Measurements from ENCODE around the gene PCSK5. TPM values are rescaled to one million over a fixed set of nuclear protein-coding genes. Genes with fewer than 3 reads are reported as not detected.

PCSK5 gene
- polyA plus RNA-seq, 1 donor (not counting 4 experiments of a cell fraction or from before 2014, with no cell fraction given) = 1.9 TPM

- no peaks in the 10 kb centered on the region for H3K36me3 ChIP-seq (ENCODE audit: control insufficient read depth in 2 of 2, extremely low read depth in 1 of 2, insufficient read depth in 2 of 2, low read length in 2 of 2)
- TF ChIP-seq EZH2 (IDR thresholded peaks at IDR 0.05; ENCODE audit: low read length) = no peak
- TF ChIP-seq CTCF (optimal IDR thresholded peaks at IDR 0.05 in 1 of 3, IDR thresholded peaks at IDR 0.05 in 1 of 3, conservative IDR thresholded peaks at IDR 0.05 in 1 of 3; ENCODE audit: extremely low read depth in 1 of 3, insufficient read depth in 2 of 3, low read length in 3 of 3) = no peak
- H3K27ac ChIP-seq (ENCODE audit: control insufficient read depth, insufficient read depth, low read length) = no peak overlapping the region
- no peaks in the 10 kb centered on the region for H3K27me3 ChIP-seq (ENCODE audit: control insufficient read depth, extremely low read depth, insufficient read depth, low read length)
- no peak overlapping the region for H2AFZ ChIP-seq (ENCODE audit: control insufficient read depth, low read length)
- H3K79me2 ChIP-seq (ENCODE audit: control insufficient read depth, insufficient read depth, low read length) = no peaks in the 10 kb centered on the region
- no peaks in the 10 kb centered on the region for H3K9me1 ChIP-seq (ENCODE audit: control insufficient read depth, extremely low read depth, insufficient read depth, low read length)
- FAIRE-seq (no peak), DNase-seq (ENCODE audit: low read depth, low spot score) (no peak)
- no peaks in the 10 kb centered on the region for H3K9me3 ChIP-seq (ENCODE audit: control insufficient read depth, low read depth, low read length)
- dilution Hi-C loops (cut with MboI; ENCODE audit: extremely low pct_ligation_motif_present, low sequenced_read_pairs) = no loop called here
- H3K9ac ChIP-seq (ENCODE audit: control insufficient read depth, extremely low read depth, insufficient read depth, low read length) = no peak overlapping the region
- H3K4me3 ChIP-seq (ENCODE audit: control insufficient read depth in 2 of 3, extremely low read depth in 1 of 3, insufficient read depth in 2 of 3, low read depth in 1 of 3, low read length in 3 of 3) = no peak overlapping the region
- no peak overlapping the region for H3K4me2 ChIP-seq (ENCODE audit: control insufficient read depth, extremely low read depth, insufficient read depth, low read depth, low read length)
- no peaks in the 10 kb centered on the region for H3K4me1 ChIP-seq (ENCODE audit: control insufficient read depth, extremely low read depth, insufficient read depth, low read length)
- H4K20me1 ChIP-seq (ENCODE audit: control insufficient read depth, extremely low read depth, insufficient read depth, low read length) = no peaks in the 10 kb centered on the region
These were observed 316.3 kb downstream of the PCSK5 start for GRCh38 chr9:76206821-76207220.

GRCh38 chr9:76213751-76214150 lies 323.3 kb downstream of the PCSK5 start:
- no peak overlapping the region for H2AFZ ChIP-seq (ENCODE audit: control insufficient read depth, low read length)
- no peak for DNase-seq (ENCODE audit: low read depth, low spot score)
- dilution Hi-C loops (cut with MboI; ENCODE audit: extremely low pct_ligation_motif_present, low sequenced_read_pairs) = no loop called here
- no peaks in the 10 kb centered on the region for H3K27me3 ChIP-seq (ENCODE audit: control insufficient read depth, extremely low read depth, insufficient read depth, low read length)
- no peaks in the 10 kb centered on the region for H3K9me3 ChIP-seq (ENCODE audit: control insufficient read depth, low read depth, low read length)
- no peak overlapping the region for H3K27ac ChIP-seq (ENCODE audit: control insufficient read depth, insufficient read depth, low read length)
- peaks cover 28% of the 10 kb centered on the region for H3K4me1 ChIP-seq (ENCODE audit: control insufficient read depth, extremely low read depth, insufficient read depth, low read length)
- FAIRE-seq = peak; percentile 41
- H3K4me2 ChIP-seq (ENCODE audit: control insufficient read depth, extremely low read depth, insufficient read depth, low read depth, low read length) = no peak overlapping the region
- H3K9me1 ChIP-seq (ENCODE audit: control insufficient read depth, extremely low read depth, insufficient read depth, low read length) = no peaks in the 10 kb centered on the region
- H4K20me1 ChIP-seq (ENCODE audit: control insufficient read depth, extremely low read depth, insufficient read depth, low read length) = no peaks in the 10 kb centered on the region
- no peaks in the 10 kb centered on the region for H3K79me2 ChIP-seq (ENCODE audit: control insufficient read depth, insufficient read depth, low read length)
- H3K4me3 ChIP-seq (ENCODE audit: control insufficient read depth in 2 of 3, extremely low read depth in 1 of 3, insufficient read depth in 2 of 3, low read depth in 1 of 3, low read length in 3 of 3) = no peak overlapping the region
- TF ChIP-seq EZH2 (IDR thresholded peaks at IDR 0.05; ENCODE audit: low read length) (no peak), CTCF (optimal IDR thresholded peaks at IDR 0.05 in 1 of 3, IDR thresholded peaks at IDR 0.05 in 1 of 3, conservative IDR thresholded peaks at IDR 0.05 in 1 of 3; ENCODE audit: extremely low read depth in 1 of 3, insufficient read depth in 2 of 3, low read length in 3 of 3) (no peak)
- no peak overlapping the region for H3K9ac ChIP-seq (ENCODE audit: control insufficient read depth, extremely low read depth, insufficient read depth, low read length)
- H3K36me3 ChIP-seq (ENCODE audit: control insufficient read depth in 2 of 2, extremely low read depth in 1 of 2, insufficient read depth in 2 of 2, low read length in 2 of 2) = no peaks in the 10 kb centered on the region
